ENCODE measurements around the gene PNKP.

Gene PNKP

DNA sequence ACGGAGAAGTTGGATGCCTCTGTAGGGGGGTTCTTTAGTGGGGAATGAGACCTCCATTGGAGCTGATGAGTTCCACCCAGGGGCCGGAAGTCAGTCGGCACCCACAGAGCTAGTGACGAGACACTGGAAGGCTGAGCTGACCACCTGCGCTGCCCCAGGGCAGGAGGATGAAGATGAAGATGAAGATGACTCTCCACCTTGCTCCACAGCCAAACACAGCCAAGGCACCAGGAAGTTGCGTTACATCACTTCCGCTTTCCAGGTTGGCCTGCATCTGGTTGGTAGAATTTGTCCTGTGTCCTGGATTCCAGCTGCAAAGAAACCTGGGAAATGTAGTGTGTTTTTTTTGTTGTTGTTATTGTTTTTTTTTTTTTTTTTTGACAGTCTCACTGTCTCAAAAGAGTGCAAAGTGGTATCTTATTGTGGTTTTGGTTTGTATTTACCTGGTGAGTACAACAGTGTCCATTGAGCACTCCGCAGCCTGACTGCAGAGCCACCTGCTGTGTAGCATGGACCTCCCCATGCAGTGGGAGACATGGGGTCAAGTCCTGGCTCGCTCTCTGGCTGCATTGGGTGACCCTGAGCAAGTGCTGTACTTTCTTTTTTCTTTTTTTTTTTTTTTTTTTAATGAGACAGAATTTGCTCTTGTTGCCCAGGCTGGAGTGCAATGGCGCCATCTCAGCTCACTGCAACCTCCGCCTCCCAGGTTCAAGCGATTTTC, 12.0 kb upstream of the PNKP start:
- Histone ChIP-seq H3K36me3 (ENCODE audit: control insufficient read depth in 4 of 4, insufficient read depth in 4 of 4, low read length in 3 of 4) (peaks cover 6 to 57% (median 42%) of the 10 kb centered on the region in 4 experiments), H3K4me1 (ENCODE audit: control extremely low read depth in 1 of 4, control insufficient read depth in 4 of 4, insufficient read depth in 4 of 4, low read length in 3 of 4) (peaks cover 0 to 26% (median 20%) of the 10 kb centered on the region in 4 experiments), H3K9me3 (ENCODE audit: control extremely low read depth in 1 of 5, control insufficient read depth in 4 of 5, insufficient read depth in 2 of 5, low read depth in 1 of 5, low read length in 4 of 5) (peaks cover 0 to 6% (median 0%) of the 10 kb centered on the region in 5 experiments), H3K27ac (ENCODE audit: insufficient read depth in 1 of 2, low read depth in 1 of 2, low read length in 2 of 2, poor library complexity in 1 of 2, severe bottlenecking in 2 of 2) (no peak overlapping the region), H3K4me3 (ENCODE audit: control insufficient read depth in 1 of 7, extremely low read depth in 1 of 7, insufficient read depth in 4 of 7, low read depth in 2 of 7, low read length in 6 of 7) (no peak overlapping the region), H3K27me3 (replicated peaks in 2 of 5; ENCODE audit: control insufficient read depth in 4 of 5, insufficient read depth in 5 of 5, low read length in 4 of 5) (no peaks in the 10 kb centered on the region)
- no peak for DNase-seq
- ChIA-PET POLR2A (no interaction called here), CTCF (interaction anchor here (1.9 to 2.7 kb wide), 2 partner anchors 12 to 49 kb away, joined by 6 to 8 read pairs; partner anchors contain the start of gene ATF5)
- WGBS (ENCODE audit: insufficient coverage), result 96% methylated on average over 7 of the region's 12 CpGs

DNA sequence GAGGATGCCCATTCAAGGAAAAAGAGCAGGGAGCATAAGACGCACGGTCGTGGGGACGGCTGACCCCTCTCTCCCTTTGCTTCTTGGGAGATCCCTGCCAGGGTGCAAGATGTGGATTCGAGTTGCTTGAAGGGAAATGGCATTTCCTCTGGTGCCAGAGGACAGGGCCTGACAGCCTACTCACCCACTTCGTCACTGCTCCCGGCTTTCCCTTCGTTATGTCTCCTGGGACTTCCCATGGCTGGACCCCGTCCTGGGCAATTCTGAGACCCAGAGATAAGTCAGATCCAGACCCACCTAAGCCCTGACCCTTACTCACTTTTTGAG, 11.3 kb upstream of the PNKP start:
- DNase-seq, result no peak
- peaks cover 0 to 26% (median 20%) of the 10 kb centered on the region in 4 experiments for H3K4me1 ChIP-seq (ENCODE audit: control extremely low read depth in 1 of 4, control insufficient read depth in 4 of 4, insufficient read depth in 4 of 4, low read length in 3 of 4)
- H3K27me3 ChIP-seq (replicated peaks in 2 of 5; ENCODE audit: control insufficient read depth in 4 of 5, insufficient read depth in 5 of 5, low read length in 4 of 5), result no peaks in the 10 kb centered on the region
- ChIA-PET CTCF (interaction anchor here (1.9 kb wide), 1 partner anchor 13 kb away, joined by 6 read pairs; no protein-coding TSS in a partner anchor), POLR2A (interaction anchor here (0.7 kb wide), 1 partner anchor 10 kb away, joined by 3 read pairs; no protein-coding TSS in a partner anchor)
- WGBS (ENCODE audit: insufficient coverage), result 92% methylated on average over 9 of the region's 9 CpGs
- H3K9me3 ChIP-seq (ENCODE audit: control extremely low read depth in 1 of 5, control insufficient read depth in 4 of 5, insufficient read depth in 2 of 5, low read depth in 1 of 5, low read length in 4 of 5), result peaks cover 0 to 6% (median 0%) of the 10 kb centered on the region in 5 experiments
- H3K36me3 ChIP-seq (ENCODE audit: control insufficient read depth in 4 of 4, insufficient read depth in 4 of 4, low read length in 3 of 4), result peaks cover 6 to 57% (median 40%) of the 10 kb centered on the region in 4 experiments
- peak overlapping the region in 5 of 7 experiments; percentile 95 to 100 (median 100) for H3K4me3 ChIP-seq (ENCODE audit: control insufficient read depth in 1 of 7, extremely low read depth in 1 of 7, insufficient read depth in 4 of 7, low read depth in 2 of 7, low read length in 6 of 7)
- no peak overlapping the region for H3K27ac ChIP-seq (ENCODE audit: insufficient read depth in 1 of 2, low read depth in 1 of 2, low read length in 2 of 2, poor library complexity in 1 of 2, severe bottlenecking in 2 of 2)

DNA sequence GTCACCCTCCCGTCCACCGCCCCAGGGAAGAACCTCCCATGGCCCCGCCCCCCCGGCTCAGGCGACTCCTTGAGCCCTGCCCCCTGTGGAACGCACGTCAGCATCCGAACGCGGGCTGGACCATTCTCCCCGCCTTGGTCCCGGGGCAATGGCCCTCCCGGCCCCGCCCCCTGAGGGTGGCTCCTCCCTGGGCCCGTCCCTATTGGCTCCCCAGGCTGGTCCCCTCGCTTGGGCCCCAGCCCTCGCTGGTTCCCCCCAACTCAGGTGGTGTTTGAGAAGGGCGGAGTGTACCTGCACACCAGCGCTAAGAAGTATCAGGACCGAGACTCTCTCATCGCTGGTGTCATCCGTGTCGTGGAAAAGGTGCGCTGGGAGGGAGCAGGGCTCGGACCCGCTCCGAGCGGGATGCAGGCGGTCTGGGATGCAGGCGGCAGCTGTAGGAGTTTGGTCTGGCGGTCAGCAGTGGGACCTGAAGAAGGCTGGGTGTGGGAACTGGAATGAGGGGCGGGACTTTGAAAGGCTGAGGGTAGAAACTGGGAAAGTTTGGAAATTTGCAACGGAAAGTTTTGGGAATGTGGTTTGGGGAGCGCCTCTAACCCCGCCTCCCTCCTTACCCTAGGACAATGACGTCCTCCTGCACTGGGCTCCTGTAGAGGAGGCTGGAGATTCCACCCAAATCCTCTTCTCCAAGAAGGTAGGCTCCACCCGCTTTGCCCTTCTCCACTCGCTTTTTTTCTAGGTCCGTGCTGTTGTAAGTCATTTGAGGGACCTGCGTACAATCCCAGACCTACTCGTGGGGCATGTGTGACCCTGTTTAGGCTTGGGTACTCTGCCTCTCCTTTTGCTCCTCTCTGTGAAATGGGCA, 10.7 kb upstream of the PNKP start:
- 14% methylated on average over 36 of the region's 41 CpGs for WGBS (ENCODE audit: insufficient coverage)
- no peaks in the 10 kb centered on the region for H3K27me3 ChIP-seq (replicated peaks in 2 of 5; ENCODE audit: control insufficient read depth in 4 of 5, insufficient read depth in 5 of 5, low read length in 4 of 5)
- H3K36me3 ChIP-seq (ENCODE audit: control insufficient read depth in 4 of 4, insufficient read depth in 4 of 4, low read length in 3 of 4), result peaks cover 6 to 55% (median 35%) of the 10 kb centered on the region in 4 experiments
- peak; percentile 97 to 99 (median 99) for DNase-seq
- peak overlapping the region; percentile 99 to 100 for H3K27ac ChIP-seq (ENCODE audit: insufficient read depth in 1 of 2, low read depth in 1 of 2, low read length in 2 of 2, poor library complexity in 1 of 2, severe bottlenecking in 2 of 2)
- ChIA-PET POLR2A (interaction anchor here (0.7 to 2.3 kb wide), 6 partner anchors 9 to 65 kb away, joined by 3 to 15 read pairs (median 3); partner anchors contain the start of genes ATF5, FUZ, NUP62 and PTOV1), CTCF (interaction anchor here (0.6 to 1.9 kb wide), 2 partner anchors 9 to 13 kb away, joined by 3 to 6 read pairs; no protein-coding TSS in a partner anchor)
- H3K4me3 ChIP-seq (ENCODE audit: control insufficient read depth in 1 of 7, extremely low read depth in 1 of 7, insufficient read depth in 4 of 7, low read depth in 2 of 7, low read length in 6 of 7), result peak overlapping the region; percentile 60 to 100 (median 100)
- H3K4me1 ChIP-seq (ENCODE audit: control extremely low read depth in 1 of 4, control insufficient read depth in 4 of 4, insufficient read depth in 4 of 4, low read length in 3 of 4), result peaks cover 0 to 26% (median 20%) of the 10 kb centered on the region in 4 experiments
- peaks cover 0 to 4% (median 0%) of the 10 kb centered on the region in 5 experiments for H3K9me3 ChIP-seq (ENCODE audit: control extremely low read depth in 1 of 5, control insufficient read depth in 4 of 5, insufficient read depth in 2 of 5, low read depth in 1 of 5, low read length in 4 of 5)

DNA sequence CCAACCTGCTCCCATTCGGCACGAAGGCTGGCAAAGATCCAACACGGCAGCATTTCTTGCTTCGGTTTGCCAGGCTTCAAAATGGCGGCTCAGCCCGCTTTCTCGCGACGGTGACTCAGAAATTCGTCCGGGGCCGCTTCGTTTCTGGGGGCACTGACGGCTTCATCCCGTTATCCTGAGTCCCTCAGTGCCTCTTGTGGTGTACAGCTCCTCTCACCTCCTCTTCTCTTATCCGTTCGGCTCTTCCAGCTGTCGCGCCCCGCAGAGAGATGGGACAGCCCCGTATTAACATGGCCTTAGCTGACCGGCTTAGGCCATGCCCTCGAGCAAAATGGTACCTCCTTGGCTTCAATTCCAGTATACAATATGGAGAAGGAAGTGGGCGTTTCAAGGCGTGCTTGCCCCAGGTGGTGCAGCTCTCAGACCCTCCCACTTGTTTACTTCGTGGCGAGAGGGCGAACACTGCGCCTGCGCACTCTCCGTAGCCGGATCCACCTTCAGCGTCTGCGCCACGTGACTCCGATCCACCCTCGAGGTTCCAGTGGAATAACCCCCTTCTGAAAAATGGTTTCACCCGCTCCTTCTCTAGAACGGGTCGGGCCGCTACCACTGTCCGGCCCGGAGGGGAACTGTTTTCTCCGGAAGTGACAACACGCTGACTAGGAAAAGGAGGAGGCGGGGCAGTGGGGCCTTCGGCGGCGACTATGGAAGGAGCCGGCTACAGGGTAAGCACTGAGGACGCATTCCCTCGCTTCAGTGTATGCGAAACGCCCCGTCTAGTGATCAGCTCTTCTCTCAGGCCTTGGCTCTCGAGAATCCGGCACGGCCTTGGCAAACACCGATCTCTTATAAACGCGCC, 9.9 kb upstream of the PNKP start, which contains the start of the genes AKT1S1 and TBC1D17:
AKT1S1 (minus strand) TSS at position 336 of the 859 bp plus-strand sequence. CDS start 4,060 bp downstream, outside the sequence.
TBC1D17 (plus strand) TSS at position 683 of the 859 bp plus-strand sequence; CDS start at position 705, 22 bp downstream.
- peaks cover 6 to 46% (median 31%) of the 10 kb centered on the region in 4 experiments for H3K36me3 ChIP-seq (ENCODE audit: control insufficient read depth in 4 of 4, insufficient read depth in 4 of 4, low read length in 3 of 4)
- peak within 1 kb of the TSS; percentile 68 to 100 (median 100) for H3K4me3 ChIP-seq (ENCODE audit: control insufficient read depth in 1 of 7, extremely low read depth in 1 of 7, insufficient read depth in 4 of 7, low read depth in 2 of 7, low read length in 6 of 7)
- no peaks in the 10 kb centered on the region for H3K27me3 ChIP-seq (replicated peaks in 2 of 5; ENCODE audit: control insufficient read depth in 4 of 5, insufficient read depth in 5 of 5, low read length in 4 of 5)
- H3K9me3 ChIP-seq (ENCODE audit: control extremely low read depth in 1 of 5, control insufficient read depth in 4 of 5, insufficient read depth in 2 of 5, low read depth in 1 of 5, low read length in 4 of 5), result no peaks in the 10 kb centered on the region
- H3K4me1 ChIP-seq (ENCODE audit: control extremely low read depth in 1 of 4, control insufficient read depth in 4 of 4, insufficient read depth in 4 of 4, low read length in 3 of 4), result peaks cover 0 to 27% (median 22%) of the 10 kb centered on the region in 4 experiments
- DNase-seq, result peak; percentile 100
- peak within 1 kb of the TSS; percentile 99 to 100 for H3K27ac ChIP-seq (ENCODE audit: insufficient read depth in 1 of 2, low read depth in 1 of 2, low read length in 2 of 2, poor library complexity in 1 of 2, severe bottlenecking in 2 of 2)
- ChIA-PET POLR2A (interaction anchor here (0.6 to 2.3 kb wide), 11 partner anchors 8 to 381 kb away, joined by 3 to 15 read pairs (median 3); partner anchors contain the start of genes ATF5, FUZ, NUP62 and PNKP), CTCF (interaction anchor here (0.6 to 2.5 kb wide), 2 partner anchors 8 to 66 kb away, joined by 3 to 8 read pairs; no protein-coding TSS in a partner anchor)
- under 1% methylated on average over 61 of the region's 61 CpGs for WGBS (ENCODE audit: insufficient coverage)

DNA sequence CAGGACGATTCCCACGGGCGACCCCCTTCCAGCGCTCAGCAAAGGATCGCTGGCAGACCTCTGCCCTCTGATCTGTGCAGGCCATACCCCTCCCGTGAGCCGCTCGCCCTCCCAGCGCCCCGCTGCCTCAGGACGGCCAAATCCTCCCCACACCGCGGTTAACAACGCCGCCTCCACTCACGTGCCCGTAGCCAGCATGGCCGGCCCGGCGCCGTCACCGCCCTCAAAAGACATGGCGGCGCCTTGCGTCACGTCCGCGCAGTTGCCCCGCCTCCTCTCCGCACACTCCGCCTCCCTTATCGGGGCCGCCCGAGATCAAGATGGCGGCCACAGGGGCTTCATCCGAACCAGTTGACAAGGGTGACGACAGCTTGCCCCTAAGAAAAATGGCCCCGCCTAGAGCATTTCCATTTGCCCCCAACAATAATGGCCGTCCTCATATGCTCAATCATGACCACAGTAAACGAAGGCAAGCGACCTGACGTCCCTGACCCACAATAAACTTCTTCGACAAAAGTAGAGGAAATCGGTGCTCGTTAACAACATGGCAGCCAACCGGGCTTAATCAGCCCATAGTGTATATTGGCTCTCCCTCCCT, 9.1 kb upstream of the PNKP start:
- POLR2A ChIA-PET, result interaction anchor here (0.6 to 2.3 kb wide), 14 partner anchors 7 to 1239 kb away, joined by 3 to 15 read pairs (median 4); partner anchors contain the start of genes ATF5, NUP62, PNKP and PTOV1
- H3K27ac ChIP-seq (ENCODE audit: insufficient read depth in 1 of 2, low read depth in 1 of 2, low read length in 2 of 2, poor library complexity in 1 of 2, severe bottlenecking in 2 of 2), result peak overlapping the region; percentile 99 to 100
- no peaks in the 10 kb centered on the region for H3K27me3 ChIP-seq (replicated peaks in 2 of 5; ENCODE audit: control insufficient read depth in 4 of 5, insufficient read depth in 5 of 5, low read length in 4 of 5)
- WGBS (ENCODE audit: insufficient coverage), result 0% methylated on average over 43 of the region's 46 CpGs
- DNase-seq, result peak; percentile 99 to 100 (median 100)
- H3K36me3 ChIP-seq (ENCODE audit: control insufficient read depth in 4 of 4, insufficient read depth in 4 of 4, low read length in 3 of 4), result peaks cover 6 to 40% (median 28%) of the 10 kb centered on the region in 4 experiments
- peak overlapping the region; percentile 68 to 100 (median 100) for H3K4me3 ChIP-seq (ENCODE audit: control insufficient read depth in 1 of 7, extremely low read depth in 1 of 7, insufficient read depth in 4 of 7, low read depth in 2 of 7, low read length in 6 of 7)
- H3K9me3 ChIP-seq (ENCODE audit: control extremely low read depth in 1 of 5, control insufficient read depth in 4 of 5, insufficient read depth in 2 of 5, low read depth in 1 of 5, low read length in 4 of 5), result no peaks in the 10 kb centered on the region
- CTCF ChIA-PET, result interaction anchor here (1.1 to 2.5 kb wide), 2 partner anchors 26 to 65 kb away, joined by 3 to 8 read pairs; no protein-coding TSS in a partner anchor
- peaks cover 0 to 35% (median 27%) of the 10 kb centered on the region in 4 experiments for H3K4me1 ChIP-seq (ENCODE audit: control extremely low read depth in 1 of 4, control insufficient read depth in 4 of 4, insufficient read depth in 4 of 4, low read length in 3 of 4)

All from common myeloid progenitor, CD34-positive (primary cell).